RWPE2 (cell line): ENCODE measurements around the gene DENND5B.
"Not testable (repeated sequence)": the region's sequence is repeated elsewhere in the genome, so short reads cannot be mapped to it uniquely, and the experiment has no call there.

Experiments
- ATAC-seq: fragments of 200-7000 bp; cut with Tn5 transposase; 3 replicates; pipeline ENCODE4 v1.9.1; 2021; ENCODE audit warnings: low read depth
- DNase-seq: peaks from one replicate; pipeline ENCODE4 v3.0.0-alpha.2; 2020; ENCODE audit warnings: low spot score
- H3K27ac ChIP-seq: fragments of 450-650 bp; 2 replicates; pipeline ENCODE4 v1.5.1; 2017; ENCODE audit warnings: mild to moderate bottlenecking; ENCODE audit not compliant: poor library complexity, severe bottlenecking
- H3K27me3 ChIP-seq: fragments of 250-450 bp; sonication (Bioruptor Pico); 2 replicates; pipeline ENCODE4 v1.5.1; 2021; ENCODE audit warnings: mild to moderate bottlenecking, moderate library complexity; ENCODE audit not compliant: insufficient read depth, poor library complexity, severe bottlenecking
- H3K36me3 ChIP-seq: fragments of 250-450 bp; sonication (Bioruptor Pico); 2 replicates; pipeline ENCODE4 v1.5.1; 2020; ENCODE audit warnings: low read depth, mild to moderate bottlenecking, moderate library complexity
- H3K4me1 ChIP-seq: fragments of 250-450 bp; sonication (Bioruptor Pico); 2 replicates; pipeline ENCODE4 v1.5.1; 2021; ENCODE audit warnings: mild to moderate bottlenecking, moderate library complexity; ENCODE audit not compliant: insufficient read depth, poor library complexity, severe bottlenecking
- H3K4me3 ChIP-seq: fragments of 250-450 bp; sonication (Bioruptor Pico); 2 replicates; pipeline ENCODE4 v1.5.1; 2021; ENCODE audit warnings: mild to moderate bottlenecking, moderate library complexity; ENCODE audit not compliant: severe bottlenecking
- H3K9me3 ChIP-seq: fragments of 250-450 bp; sonication (Bioruptor Pico); 2 replicates; pipeline ENCODE4 v1.5.1; 2021; ENCODE audit warnings: mild to moderate bottlenecking, moderate library complexity; ENCODE audit not compliant: severe bottlenecking
- CTCF ChIP-seq: fragments of 450-650 bp; IDR thresholded peaks from one replicate; pipeline ENCODE4 v1.5.1; 2017; ENCODE audit warnings: mild to moderate bottlenecking, moderate library complexity; ENCODE audit not compliant: poor library complexity, severe bottlenecking

DENND5B gene

GRCh38 chr12:31479516-31480210 is 111.3 kb downstream of the DENND5B start:
- ATAC-seq (no peak), DNase-seq (no peak)
- Histone ChIP-seq H3K27ac (no peak overlapping the region), H3K4me1 (no peaks in the 10 kb centered on the region), H3K9me3 (no peaks in the 10 kb centered on the region), H3K36me3 (peaks cover 8% of the 10 kb centered on the region; the same call in 1 of the 2 replicates), H3K4me3 (no peak overlapping the region), H3K27me3 (no peaks in the 10 kb centered on the region)
- TF ChIP-seq CTCF: no peak

- Histone ChIP-seq H3K4me3 (no peak overlapping the region), H3K27me3 (no peaks in the 10 kb centered on the region), H3K4me1 (no peaks in the 10 kb centered on the region), H3K9me3 (no peaks in the 10 kb centered on the region), H3K27ac (no peak overlapping the region), H3K36me3 (peaks cover 8% of the 10 kb centered on the region; the same call in 1 of the 2 replicates)
- ATAC-seq (no peak), DNase-seq (no peak)
- TF ChIP-seq CTCF: no peak
These were observed 112.0 kb downstream of the DENND5B start for GRCh38 chr12:31478898-31479297.

GRCh38 chr12:31478425-31478824 is 112.5 kb downstream of the DENND5B start:
- H3K9me3 ChIP-seq: no peaks in the 10 kb centered on the region
- no peak overlapping the region for H3K4me3 ChIP-seq
- DNase-seq: no peak
- TF ChIP-seq CTCF: no peak
- H3K36me3 ChIP-seq: peaks cover 8% of the 10 kb centered on the region; the same call in 1 of the 2 replicates
- H3K27me3 ChIP-seq: no peaks in the 10 kb centered on the region
- no peaks in the 10 kb centered on the region for H3K4me1 ChIP-seq
- no peak overlapping the region for H3K27ac ChIP-seq
- no peak for ATAC-seq

GRCh38 chr12:31477687-31478086 is 113.2 kb downstream of the DENND5B start:
- H3K4me1 ChIP-seq: no peaks in the 10 kb centered on the region
- no peak overlapping the region for H3K4me3 ChIP-seq
- H3K9me3 ChIP-seq: no peaks in the 10 kb centered on the region
- H3K27ac ChIP-seq: no peak overlapping the region
- H3K36me3 ChIP-seq: peaks cover 8% of the 10 kb centered on the region; the same call in 1 of the 2 replicates
- TF ChIP-seq CTCF: no peak
- no peaks in the 10 kb centered on the region for H3K27me3 ChIP-seq
- no peak for ATAC-seq
- no peak for DNase-seq

GRCh38 chr12:31476437-31476836 is 114.5 kb downstream of the DENND5B start:
- no peaks in the 10 kb centered on the region for H3K27me3 ChIP-seq
- no peak overlapping the region for H3K4me3 ChIP-seq
- no peak overlapping the region for H3K27ac ChIP-seq
- TF ChIP-seq CTCF: no peak
- ATAC-seq: no peak
- H3K4me1 ChIP-seq: no peaks in the 10 kb centered on the region
- no peak for DNase-seq
- no peaks in the 10 kb centered on the region for H3K9me3 ChIP-seq
- peaks cover 8% of the 10 kb centered on the region; the same call in 1 of the 2 replicates for H3K36me3 ChIP-seq

- H3K4me1 ChIP-seq, H3K4me3 ChIP-seq, H3K9me3 ChIP-seq, DNase-seq, H3K36me3 ChIP-seq, H3K27ac ChIP-seq, H3K27me3 ChIP-seq, ATAC-seq: not testable (repeated sequence)
These were observed 115.3 kb downstream of the DENND5B start for GRCh38 chr12:31475610-31476009.
